ENCODE measurements around the gene GCNT1.

Gene GCNT1

GRCh38 chr9:76438841-76439588, 20.0 kb upstream of the GCNT1 start (continued):
- TF ChIP-seq, protein P1, sequence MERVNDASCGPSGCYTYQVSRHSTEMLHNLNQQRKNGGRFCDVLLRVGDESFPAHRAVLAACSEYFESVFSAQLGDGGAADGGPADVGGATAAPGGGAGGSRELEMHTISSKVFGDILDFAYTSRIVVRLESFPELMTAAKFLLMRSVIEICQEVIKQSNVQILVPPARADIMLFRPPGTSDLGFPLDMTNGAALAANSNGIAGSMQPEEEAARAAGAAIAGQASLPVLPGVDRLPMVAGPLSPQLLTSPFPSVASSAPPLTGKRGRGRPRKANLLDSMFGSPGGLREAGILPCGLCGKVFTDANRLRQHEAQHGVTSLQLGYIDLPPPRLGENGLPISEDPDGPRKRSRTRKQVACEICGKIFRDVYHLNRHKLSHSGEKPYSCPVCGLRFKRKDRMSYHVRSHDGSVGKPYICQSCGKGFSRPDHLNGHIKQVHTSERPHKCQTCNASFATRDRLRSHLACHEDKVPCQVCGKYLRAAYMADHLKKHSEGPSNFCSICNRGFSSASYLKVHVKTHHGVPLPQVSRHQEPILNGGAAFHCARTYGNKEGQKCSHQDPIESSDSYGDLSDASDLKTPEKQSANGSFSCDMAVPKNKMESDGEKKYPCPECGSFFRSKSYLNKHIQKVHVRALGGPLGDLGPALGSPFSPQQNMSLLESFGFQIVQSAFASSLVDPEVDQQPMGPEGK (CRISPR knock-in tag; IDR thresholded peaks at IDR 0.05; ENCODE audit: borderline replicate concordance) = no peak
- no peak for TF ChIP-seq OSR1 (CRISPR knock-in tag; IDR thresholded peaks at IDR 0.05)
- no peak for TF ChIP-seq ISL1 (CRISPR knock-in tag; IDR thresholded peaks at IDR 0.05)
- TF ChIP-seq TOX (CRISPR knock-in tag; IDR thresholded peaks at IDR 0.05; ENCODE audit: borderline replicate concordance) = no peak
- no peak for TF ChIP-seq BACH2 (CRISPR knock-in tag; IDR thresholded peaks at IDR 0.05; ENCODE audit: borderline replicate concordance)
- no peak for TF ChIP-seq POU6F1 (CRISPR knock-in tag; IDR thresholded peaks at IDR 0.05; ENCODE audit: borderline replicate concordance, low read depth)
- no peak for TF ChIP-seq PPARA (CRISPR knock-in tag; IDR thresholded peaks at IDR 0.05; ENCODE audit: borderline replicate concordance)

GRCh38 chr9:76441551-76442322, 17.2 kb upstream of the GCNT1 start:
- TF ChIP-seq ZFP3 (CRISPR knock-in tag; IDR thresholded peaks at IDR 0.05) = no peak
- no peak for TF ChIP-seq ARNTL (CRISPR knock-in tag; IDR thresholded peaks at IDR 0.05; ENCODE audit: borderline replicate concordance, low read depth)
- no peak for TF ChIP-seq ESRRG (CRISPR knock-in tag; IDR thresholded peaks at IDR 0.05)
- no peak for TF ChIP-seq CREB5 (CRISPR knock-in tag; IDR thresholded peaks at IDR 0.05; ENCODE audit: low read depth)
- TF ChIP-seq ZNF8 (CRISPR knock-in tag; IDR thresholded peaks at IDR 0.05) = no peak
- no peak for TF ChIP-seq ZC3H10 (CRISPR knock-in tag; IDR thresholded peaks at IDR 0.05)
- TF ChIP-seq TCF4 (CRISPR knock-in tag; IDR thresholded peaks at IDR 0.05; ENCODE audit: borderline replicate concordance) = no peak
- ATAC-seq = peak; percentile 63

- TF ChIP-seq POU6F1 (CRISPR knock-in tag; IDR thresholded peaks at IDR 0.05; ENCODE audit: borderline replicate concordance, low read depth) = no peak
- no peak for TF ChIP-seq CSDC2 (CRISPR knock-in tag; IDR thresholded peaks at IDR 0.05)
- no peak for TF ChIP-seq CREB5 (CRISPR knock-in tag; IDR thresholded peaks at IDR 0.05; ENCODE audit: low read depth)
- TF ChIP-seq OSR1 (CRISPR knock-in tag; IDR thresholded peaks at IDR 0.05) = no peak
- TF ChIP-seq ISL1 (CRISPR knock-in tag; IDR thresholded peaks at IDR 0.05) = no peak
- no peak for ATAC-seq
Measured at GRCh38 chr9:76443887-76444286, 15.1 kb upstream of the GCNT1 start.

DNA sequence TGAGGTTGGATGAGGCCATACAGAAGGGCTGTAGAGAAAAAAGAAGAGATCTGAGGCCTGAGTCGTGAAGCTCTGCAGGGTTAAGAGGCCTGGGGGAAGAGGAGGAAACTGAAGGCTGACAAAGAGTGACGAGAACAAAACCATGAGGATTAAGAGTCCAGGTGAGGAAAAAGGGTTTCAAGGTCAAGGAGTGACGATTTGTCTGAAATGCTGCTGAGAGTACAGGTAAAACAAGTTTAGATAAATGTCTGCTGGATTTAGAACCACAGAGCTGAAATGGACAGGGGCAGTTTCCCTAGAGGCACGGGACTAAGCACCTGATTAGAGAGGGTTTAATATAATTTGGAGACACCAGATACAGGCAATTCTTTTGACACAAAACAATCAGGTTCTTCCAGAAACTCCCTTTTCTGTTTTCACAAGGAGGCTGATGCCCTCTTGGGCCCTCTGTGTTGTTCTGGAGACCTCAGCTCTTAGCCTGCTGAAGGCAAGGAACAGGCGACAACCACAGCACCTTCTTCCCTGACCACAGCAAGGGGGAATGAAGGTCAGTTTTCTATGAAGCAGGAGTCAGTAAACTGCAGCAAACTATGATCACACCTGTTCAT, 14.6 kb upstream of the GCNT1 start:
- no peak for ATAC-seq

More for the DNA sequence above, 14.6 kb upstream of the GCNT1 start:
- TF ChIP-seq ZFP30 (CRISPR knock-in tag; IDR thresholded peaks at IDR 0.05) (no peak), CREB5 (CRISPR knock-in tag; IDR thresholded peaks at IDR 0.05; ENCODE audit: low read depth) (no peak), ARNTL (CRISPR knock-in tag; IDR thresholded peaks at IDR 0.05; ENCODE audit: borderline replicate concordance, low read depth) (no peak), BACH2 (CRISPR knock-in tag; IDR thresholded peaks at IDR 0.05; ENCODE audit: borderline replicate concordance) (no peak)
